ENCODE data around the gene DHRS2. TPM values are rescaled to one million over a fixed set of nuclear protein-coding genes. Genes with fewer than 3 reads are reported as not detected.

The DHRS2 gene
- total RNA-seq, 1 donor from 2014 or later: not detected

DNA sequence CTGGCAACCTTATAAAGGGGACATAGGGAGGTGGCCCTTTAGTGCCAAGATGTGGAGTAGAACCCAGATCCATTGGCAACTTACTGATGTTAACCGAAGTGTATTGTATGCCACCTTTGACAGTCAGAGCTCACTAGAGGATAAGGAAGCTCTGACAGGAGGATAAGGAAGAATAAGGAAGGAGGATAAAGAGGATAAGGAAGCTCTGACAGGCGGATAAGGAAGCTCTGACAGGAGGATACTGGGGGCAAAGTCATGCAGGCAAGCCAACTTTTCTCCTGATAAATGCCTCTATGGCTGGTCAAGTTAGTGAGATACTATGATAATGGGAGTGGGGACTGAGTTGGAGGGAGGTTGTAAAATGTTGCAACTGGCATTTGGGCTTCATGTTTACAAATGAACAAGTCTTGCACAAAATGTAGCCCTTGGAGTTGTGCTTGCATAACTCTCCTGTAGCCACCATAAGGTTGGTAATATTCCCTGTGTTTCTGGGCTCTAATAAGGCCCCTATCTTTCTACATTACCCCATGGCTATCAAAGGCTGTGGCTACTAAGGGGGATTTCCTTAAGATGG, 17.7 kb upstream of the DHRS2 start:
- Mint-ChIP-seq H3K4me3 (ENCODE audit: unreplicated experiment) (no peak overlapping the region), H3K27ac (ENCODE audit: unreplicated experiment) (no peak overlapping the region), H3K27me3 (ENCODE audit: unreplicated experiment) (peaks cover 2% of the 10 kb centered on the region), H3K9me3 (ENCODE audit: unreplicated experiment) (peaks cover 10% of the 10 kb centered on the region), H3K4me1 (ENCODE audit: unreplicated experiment) (peaks cover 9% of the 10 kb centered on the region), H3K36me3 (ENCODE audit: low read depth, unreplicated experiment) (peaks cover 3% of the 10 kb centered on the region)
- no peak for DNase-seq (ENCODE audit: low spot score)
- TF ChIP-seq, protein P1, sequence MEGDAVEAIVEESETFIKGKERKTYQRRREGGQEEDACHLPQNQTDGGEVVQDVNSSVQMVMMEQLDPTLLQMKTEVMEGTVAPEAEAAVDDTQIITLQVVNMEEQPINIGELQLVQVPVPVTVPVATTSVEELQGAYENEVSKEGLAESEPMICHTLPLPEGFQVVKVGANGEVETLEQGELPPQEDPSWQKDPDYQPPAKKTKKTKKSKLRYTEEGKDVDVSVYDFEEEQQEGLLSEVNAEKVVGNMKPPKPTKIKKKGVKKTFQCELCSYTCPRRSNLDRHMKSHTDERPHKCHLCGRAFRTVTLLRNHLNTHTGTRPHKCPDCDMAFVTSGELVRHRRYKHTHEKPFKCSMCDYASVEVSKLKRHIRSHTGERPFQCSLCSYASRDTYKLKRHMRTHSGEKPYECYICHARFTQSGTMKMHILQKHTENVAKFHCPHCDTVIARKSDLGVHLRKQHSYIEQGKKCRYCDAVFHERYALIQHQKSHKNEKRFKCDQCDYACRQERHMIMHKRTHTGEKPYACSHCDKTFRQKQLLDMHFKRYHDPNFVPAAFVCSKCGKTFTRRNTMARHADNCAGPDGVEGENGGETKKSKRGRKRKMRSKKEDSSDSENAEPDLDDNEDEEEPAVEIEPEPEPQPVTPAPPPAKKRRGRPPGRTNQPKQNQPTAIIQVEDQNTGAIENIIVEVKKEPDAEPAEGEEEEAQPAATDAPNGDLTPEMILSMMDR (IDR thresholded peaks at IDR 0.05; ENCODE audit: unreplicated experiment): no peak

GRCh38 chr14:23620177-23620702, 15.9 kb upstream of the DHRS2 start:
- H3K4me3 Mint-ChIP-seq (ENCODE audit: unreplicated experiment): no peak overlapping the region
- H3K27me3 Mint-ChIP-seq (ENCODE audit: unreplicated experiment): peaks cover 1% of the 10 kb centered on the region
- H3K9me3 Mint-ChIP-seq (ENCODE audit: unreplicated experiment): peaks cover 10% of the 10 kb centered on the region
- peaks cover 9% of the 10 kb centered on the region for H3K4me1 Mint-ChIP-seq (ENCODE audit: unreplicated experiment)
- H3K36me3 Mint-ChIP-seq (ENCODE audit: low read depth, unreplicated experiment): peaks cover 3% of the 10 kb centered on the region
- TF ChIP-seq, protein P1 (IDR thresholded peaks at IDR 0.05; ENCODE audit: unreplicated experiment): no peak
- no peak overlapping the region for H3K27ac Mint-ChIP-seq (ENCODE audit: unreplicated experiment)
- no peak for DNase-seq (ENCODE audit: low spot score)

DNA sequence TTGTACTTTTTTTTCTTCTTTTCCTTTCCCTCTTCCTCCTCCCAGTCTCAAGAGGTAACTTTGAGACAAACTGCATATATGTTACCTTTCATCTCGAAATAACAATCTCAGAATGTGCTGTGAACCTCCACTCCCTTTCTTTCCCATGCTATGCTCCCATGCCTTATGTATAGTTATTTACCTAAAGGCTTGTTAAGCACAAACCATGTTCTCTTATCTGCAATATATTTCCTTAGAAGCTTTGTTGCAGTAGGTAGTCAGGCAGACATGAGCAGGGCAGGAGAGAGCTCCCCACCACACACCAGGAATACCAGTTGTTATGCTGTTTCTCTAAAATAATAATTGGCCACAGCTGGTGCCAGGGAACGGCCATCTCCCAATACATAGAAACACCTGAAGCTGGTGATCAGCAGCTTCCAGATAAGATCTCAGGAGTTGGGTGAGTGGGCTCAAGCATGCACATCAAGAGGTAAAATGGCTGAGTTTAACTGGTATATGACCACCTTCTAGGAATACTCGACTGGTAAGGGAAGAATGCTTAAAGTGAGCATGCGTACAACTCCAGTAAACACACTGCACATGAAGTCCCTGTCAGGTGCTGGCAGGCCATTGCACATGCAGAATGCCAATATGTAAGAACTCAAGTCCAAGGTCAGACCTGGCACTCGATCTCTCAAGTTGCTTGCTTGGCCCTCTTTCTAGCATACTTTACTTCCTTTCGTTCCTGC, 14.8 kb upstream of the DHRS2 start:
- Mint-ChIP-seq H3K4me3 (ENCODE audit: unreplicated experiment) (no peak overlapping the region), H3K4me1 (ENCODE audit: unreplicated experiment) (peaks cover 9% of the 10 kb centered on the region), H3K27ac (ENCODE audit: unreplicated experiment) (no peak overlapping the region), H3K36me3 (ENCODE audit: low read depth, unreplicated experiment) (peaks cover 3% of the 10 kb centered on the region), H3K9me3 (ENCODE audit: unreplicated experiment) (peaks cover 10% of the 10 kb centered on the region), H3K27me3 (ENCODE audit: unreplicated experiment) (peaks cover 1% of the 10 kb centered on the region)
- no peak for DNase-seq (ENCODE audit: low spot score)
- TF ChIP-seq, protein P1 (IDR thresholded peaks at IDR 0.05; ENCODE audit: unreplicated experiment): no peak

DNA sequence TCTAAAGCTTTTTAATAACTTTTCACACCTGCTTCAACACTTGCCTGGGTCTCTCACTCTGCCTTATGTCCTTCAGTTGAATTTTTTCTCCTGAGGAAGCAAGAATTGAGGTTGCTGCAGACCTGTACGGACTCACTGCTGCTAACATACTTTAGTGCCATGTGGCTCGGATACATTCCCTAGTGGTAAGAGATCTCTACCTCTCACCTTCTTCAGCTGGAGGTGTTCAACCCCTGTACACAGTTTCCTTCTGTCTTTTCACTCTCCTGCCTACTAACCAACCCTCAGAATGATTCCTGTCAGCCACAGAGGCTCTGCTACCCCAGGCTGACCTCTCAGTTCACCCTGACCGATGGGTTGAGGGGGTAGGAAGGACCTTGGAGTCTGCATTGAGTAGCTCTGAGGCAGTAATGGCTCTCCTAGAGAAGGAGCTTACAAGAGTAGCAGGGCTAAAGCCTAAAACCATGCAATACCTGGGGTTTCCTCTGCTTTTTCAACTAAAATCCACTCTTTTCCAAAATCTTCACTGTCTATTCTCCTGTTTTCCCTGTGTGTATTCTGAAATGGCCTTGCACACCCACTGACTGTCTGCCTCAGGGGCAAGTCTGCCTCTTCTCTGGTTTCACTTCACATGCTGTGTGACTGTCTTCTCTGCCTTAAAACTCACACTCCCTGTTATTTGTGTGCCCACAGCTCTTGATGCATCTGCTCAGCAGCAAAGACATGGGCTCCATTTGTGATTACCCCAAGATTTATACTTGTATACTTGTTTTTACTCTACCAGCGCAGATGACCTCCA, 14.0 kb upstream of the DHRS2 start:
- TF ChIP-seq, protein P1 (IDR thresholded peaks at IDR 0.05; ENCODE audit: unreplicated experiment): no peak
- Mint-ChIP-seq H3K36me3 (ENCODE audit: low read depth, unreplicated experiment) (peaks cover 3% of the 10 kb centered on the region), H3K27me3 (ENCODE audit: unreplicated experiment) (peaks cover 1% of the 10 kb centered on the region), H3K27ac (ENCODE audit: unreplicated experiment) (no peak overlapping the region), H3K4me1 (ENCODE audit: unreplicated experiment) (peaks cover 9% of the 10 kb centered on the region), H3K9me3 (ENCODE audit: unreplicated experiment) (peaks cover 10% of the 10 kb centered on the region), H3K4me3 (ENCODE audit: unreplicated experiment) (no peak overlapping the region)
- DNase-seq (ENCODE audit: low spot score): no peak

Measured in endothelial cell (in vitro differentiated cells).